Hepatic stellate cell (primary cell): ENCODE results near the gene TBRG1.
"Not testable (repeated sequence)": the region's sequence is repeated elsewhere in the genome, so short reads cannot be mapped to it uniquely, and the experiment has no call there.

Source experiments
- DNase-seq: peaks from one replicate; pipeline ENCODE4 v3.0.0; 2011; ENCODE audit warnings: low spot score

TBRG1 gene, protein sequence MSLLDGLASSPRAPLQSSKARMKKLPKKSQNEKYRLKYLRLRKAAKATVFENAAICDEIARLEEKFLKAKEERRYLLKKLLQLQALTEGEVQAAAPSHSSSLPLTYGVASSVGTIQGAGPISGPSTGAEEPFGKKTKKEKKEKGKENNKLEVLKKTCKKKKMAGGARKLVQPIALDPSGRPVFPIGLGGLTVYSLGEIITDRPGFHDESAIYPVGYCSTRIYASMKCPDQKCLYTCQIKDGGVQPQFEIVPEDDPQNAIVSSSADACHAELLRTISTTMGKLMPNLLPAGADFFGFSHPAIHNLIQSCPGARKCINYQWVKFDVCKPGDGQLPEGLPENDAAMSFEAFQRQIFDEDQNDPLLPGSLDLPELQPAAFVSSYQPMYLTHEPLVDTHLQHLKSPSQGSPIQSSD

DNA sequence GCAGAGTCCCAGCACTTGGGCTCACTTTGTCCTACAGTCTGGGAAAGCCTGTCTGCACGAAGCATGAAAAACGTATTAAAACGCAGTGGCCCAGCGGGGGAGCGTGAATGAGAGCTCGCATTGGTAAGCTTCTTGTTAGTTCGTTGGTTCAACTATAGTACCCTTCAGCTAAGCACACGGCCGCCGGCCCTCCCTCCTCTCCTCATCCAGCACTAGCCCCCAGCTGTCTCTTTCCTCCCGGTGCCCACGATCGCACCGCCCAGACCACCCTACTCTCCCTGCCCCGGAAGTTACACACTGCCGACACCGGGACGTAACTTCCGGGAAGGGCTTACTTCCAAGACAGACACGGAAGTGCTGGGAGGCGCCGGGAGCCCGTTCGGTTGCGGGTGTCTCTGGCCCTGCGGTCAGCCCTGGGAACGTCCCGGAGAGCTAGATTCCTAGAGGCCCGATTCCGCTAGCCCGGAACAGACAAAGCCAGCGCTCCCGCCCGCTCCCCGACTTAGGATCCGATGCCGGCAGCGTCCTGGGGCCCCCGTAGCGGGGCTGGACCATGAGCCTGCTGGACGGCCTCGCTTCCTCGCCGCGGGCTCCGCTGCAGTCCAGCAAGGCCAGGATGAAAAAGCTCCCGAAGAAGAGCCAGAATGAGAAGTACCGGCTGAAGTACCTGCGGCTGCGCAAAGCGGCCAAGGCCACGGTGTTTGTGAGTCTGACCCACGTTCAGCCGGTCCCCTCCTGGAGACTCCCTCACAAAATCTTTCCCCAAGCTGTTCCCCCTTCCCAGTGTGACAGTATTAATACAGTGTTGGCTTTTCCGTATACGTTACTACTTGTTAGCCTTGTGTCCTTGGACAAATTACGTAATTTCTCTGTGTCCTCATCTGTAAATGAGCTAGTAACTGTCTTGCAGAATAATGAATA is at the start of gene TBRG1:
Gene TBRG1, plus strand, starts transcription at position 334 of the 921 bp plus-strand sequence. Its CDS starts 220 bp downstream, at position 554.
- DNase-seq = peak; percentile 92

DNA sequence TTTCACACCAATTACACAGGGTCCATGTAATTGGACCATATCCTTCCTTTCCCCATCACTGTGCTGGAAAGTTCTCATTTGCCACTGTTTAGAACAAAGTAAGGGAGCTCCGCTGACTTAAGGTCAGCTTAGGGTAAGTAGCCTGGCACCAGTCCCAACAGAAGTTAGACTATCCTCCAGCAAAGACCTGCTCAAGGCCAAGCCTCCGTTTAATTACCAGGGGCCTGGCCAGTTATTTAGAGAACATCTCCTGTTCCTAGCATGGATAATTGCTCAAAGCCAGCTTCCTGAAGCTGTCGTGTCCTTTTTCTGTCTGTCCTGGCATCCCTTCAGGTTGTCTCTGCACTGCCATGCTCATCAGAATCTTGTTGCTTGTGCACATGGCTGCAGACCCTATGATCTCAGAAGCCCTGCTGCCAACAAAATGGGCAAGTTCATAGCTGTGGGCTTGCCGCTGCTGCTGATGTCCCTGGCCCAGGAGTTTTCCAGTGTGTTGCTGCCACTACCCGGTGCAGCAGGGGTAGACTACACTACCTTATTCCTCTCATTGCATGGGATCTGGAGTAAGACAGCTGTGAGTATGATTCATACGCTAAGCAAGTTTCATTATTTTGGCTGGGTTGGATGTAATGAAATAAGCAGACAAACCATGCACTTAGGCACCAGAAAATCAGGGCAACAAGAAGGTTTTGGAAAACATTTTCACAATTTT is 44.8 kb upstream of the TBRG1 start:
- no peak for DNase-seq

DNA sequence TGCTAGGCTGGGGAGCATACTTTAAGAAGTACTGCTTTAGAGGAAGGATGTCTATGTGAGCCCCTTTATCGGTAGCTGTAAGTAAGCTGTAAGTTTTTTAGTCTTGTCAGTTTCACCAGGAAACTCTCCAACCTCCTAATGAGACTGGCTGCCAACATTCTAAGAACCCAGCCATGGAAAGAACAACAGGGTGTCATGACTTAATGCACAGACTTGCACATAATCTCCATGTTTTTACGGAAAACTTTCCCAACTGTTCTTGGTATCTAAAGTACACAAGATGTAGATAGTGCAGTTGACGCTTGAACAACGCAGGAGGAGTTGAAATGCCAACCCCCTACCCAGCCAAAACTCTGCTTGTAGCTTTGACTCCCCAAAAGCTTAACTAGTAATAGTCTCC is 43.9 kb upstream of the TBRG1 start:
- DNase-seq = no peak

DNA sequence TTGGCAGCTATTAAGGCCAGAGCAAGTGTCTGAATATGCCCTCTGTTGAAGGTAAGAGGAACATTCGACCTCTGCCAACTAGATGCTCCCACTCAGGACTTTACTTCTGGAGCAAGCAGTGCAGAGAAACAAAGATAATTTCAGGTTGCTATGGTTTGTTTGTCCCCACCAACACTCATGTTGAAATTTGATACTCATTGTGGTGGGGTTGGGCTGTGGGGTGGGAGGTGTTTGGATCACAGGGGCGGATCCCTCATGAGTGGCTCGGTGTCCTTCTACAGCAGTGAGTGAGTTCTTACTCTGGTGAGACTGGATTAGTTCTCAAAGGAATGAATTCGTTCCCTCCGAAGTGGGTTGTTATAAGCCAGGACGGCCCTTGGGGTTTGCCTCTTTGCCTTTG is 40.8 kb upstream of the TBRG1 start:
- no peak for DNase-seq

DNA sequence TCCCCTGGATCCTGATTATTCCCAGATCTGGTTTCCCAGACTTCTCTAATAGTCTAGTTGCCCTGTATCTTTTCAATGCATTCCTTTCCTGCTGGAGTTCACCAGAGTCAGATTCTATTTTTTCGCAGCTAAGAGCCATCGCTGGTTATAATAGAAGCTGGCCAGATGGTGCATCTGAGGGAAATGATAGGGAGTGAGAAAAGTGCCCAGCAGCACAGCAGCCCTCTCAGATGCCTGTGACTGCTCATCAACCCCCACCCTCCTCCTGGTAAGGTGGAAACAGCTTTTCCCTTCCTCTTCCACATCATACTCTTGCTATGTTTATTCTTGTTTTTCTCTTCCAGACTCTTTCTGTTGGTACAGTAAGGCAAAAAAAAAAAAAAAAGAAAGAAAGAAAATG is 40.1 kb upstream of the TBRG1 start:
- no peak for DNase-seq

DNA sequence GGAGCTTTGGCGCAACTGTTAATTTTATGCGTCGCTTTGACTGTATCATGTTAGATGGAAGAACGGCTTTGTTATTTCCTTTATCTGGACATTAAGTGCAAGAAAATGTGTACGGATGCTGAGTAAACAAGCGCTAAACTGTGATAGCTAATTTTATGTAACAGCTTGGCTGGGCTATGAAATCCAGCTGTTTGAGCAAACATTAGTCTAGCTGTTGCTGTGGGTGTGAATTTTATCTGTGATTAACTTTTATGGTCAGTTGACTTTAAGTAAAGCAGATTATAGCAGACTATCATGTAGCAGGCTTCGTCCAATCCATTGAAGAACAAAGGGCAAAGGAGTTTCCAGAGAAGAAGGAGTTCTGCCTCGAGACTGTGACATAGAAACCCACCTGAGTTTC is 38.9 kb upstream of the TBRG1 start:
- no peak for DNase-seq

DNA sequence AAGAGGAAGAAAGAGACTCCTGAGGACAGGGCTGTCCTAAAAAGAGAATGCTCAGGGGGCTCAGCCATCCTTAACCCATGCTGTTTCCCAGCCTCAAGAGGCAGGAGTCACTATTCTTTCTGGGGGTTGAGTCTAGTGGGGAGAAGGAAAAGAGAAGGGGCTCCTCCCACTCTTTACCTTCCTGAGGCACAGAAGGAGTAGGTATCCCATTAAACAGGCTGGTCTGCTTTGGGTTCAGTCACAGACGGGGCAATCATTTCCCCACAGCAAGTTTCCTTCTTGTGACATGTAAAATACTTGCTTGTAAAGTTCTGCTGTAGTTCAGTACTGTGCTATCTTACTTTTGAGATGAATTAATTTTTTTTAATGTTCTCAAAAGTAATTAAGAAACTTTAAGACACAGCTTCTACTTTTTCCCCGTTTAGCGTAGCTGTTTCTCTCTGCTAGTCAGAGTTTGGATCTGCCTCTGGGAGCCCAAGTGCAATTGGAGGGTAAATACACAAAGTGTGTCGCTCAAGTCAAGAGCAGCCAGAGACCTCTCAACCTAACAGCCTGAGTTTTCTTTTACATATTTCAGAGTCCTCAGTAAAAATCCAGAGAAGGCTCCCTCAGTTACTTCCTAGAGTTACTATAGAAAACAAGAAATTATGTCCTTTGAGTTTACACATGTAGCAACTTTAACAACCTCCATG is 37.8 kb upstream of the TBRG1 start:
- no peak for DNase-seq

DNA sequence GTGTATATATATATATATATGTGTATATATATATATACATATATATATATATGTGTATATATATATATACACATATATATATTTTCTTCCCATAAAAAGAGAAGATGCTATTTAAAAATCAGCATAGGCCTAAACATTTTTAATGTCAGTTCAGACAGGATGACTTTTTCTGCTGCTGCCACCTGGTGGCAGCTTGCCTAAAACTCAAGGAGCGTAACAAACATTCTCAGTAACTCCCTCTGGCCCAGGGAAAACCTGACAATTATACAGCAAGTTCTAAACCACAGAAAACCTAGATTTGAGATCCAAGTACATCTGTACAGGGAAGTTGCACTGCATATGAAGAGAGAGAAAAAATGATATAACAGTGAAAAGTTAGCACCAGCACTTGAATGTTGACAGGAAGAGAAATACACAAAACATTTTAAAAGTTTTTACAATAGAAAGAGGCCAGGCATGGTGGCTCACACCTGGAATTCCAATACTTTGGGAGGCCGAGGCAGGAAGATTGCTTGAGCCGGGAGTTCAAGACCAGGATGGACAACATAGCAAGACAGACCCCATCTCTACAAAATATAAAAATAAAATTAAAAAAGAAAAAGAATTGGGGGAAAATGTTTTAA is 36.3 kb upstream of the TBRG1 start:
- DNase-seq = peak; percentile 5

DNA sequence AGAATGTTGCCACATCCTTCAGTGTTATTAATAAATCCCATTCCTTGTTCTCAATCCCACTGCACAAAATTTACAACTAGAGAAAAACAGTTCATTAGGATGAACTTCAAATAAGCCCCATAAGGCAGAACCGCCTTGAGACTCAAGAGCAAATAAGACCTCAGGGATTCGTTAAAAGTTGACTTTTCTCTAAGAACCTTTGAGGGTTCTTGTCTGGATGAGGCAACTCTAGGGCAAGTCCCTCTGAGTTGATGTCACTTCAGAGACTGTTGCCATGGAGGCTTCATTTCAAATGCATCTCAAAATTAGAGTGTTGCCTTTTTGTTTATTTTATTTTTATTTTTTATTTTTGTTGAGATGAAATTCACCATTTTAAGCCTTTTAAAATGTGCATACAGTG is 31.2 kb upstream of the TBRG1 start:
- DNase-seq = no peak

DNA sequence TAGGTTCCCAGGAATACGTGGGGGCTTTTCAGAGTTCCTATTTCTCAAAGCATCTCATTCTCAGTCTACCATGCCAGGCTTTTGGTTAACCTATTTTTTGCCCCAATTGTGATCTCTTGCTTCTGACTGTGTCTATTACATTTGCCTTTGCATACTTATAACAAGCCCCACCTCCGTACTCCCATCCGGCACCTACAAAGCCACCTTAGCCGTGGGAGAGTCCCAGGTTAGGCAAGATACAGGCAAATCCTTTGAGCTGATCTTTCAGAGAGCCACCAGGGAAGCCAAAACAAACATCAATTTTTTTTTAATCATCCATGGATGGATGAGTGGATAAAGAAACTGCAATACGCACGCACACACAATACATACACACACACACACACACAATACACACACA is 30.0 kb upstream of the TBRG1 start:
- DNase-seq = no peak

DNA sequence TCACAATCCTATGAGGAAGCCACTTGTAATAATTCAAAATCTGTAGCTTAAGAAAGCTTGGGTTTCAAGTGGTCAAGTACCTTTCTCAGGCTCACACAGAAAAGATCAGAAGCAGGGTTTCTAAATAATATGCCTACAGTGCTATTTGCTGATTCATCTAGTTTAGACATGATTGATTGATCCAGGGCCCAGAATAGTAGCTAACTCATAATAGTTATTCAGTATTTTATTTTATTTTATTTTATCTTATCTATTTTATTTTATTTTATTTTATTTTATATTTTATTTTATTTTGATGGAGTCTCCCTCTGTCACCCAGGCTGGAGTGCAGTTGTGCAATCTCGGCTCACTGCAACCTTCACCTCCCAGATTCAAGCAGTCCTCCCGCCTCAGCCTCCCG is 27.4 kb upstream of the TBRG1 start:
- no peak for DNase-seq

DNA sequence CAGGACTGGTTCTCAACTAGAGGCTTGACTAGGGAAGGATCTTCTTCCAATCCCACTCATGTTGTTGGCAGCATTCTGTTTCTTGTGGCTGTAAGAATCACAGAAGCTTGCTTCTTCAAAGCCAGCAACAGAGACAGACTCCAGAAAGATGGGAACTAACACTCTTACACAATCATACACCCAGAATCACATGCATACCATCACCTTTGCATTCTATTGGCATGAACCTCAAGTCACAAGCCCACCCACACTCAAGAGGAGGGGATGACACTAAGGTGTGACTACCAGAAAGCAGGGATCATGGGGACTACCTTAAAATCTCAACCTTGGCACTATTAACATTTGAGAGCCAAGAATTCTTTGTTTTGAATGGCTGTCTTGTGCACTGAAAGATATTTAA is 25.0 kb upstream of the TBRG1 start:
- DNase-seq = no peak

DNA sequence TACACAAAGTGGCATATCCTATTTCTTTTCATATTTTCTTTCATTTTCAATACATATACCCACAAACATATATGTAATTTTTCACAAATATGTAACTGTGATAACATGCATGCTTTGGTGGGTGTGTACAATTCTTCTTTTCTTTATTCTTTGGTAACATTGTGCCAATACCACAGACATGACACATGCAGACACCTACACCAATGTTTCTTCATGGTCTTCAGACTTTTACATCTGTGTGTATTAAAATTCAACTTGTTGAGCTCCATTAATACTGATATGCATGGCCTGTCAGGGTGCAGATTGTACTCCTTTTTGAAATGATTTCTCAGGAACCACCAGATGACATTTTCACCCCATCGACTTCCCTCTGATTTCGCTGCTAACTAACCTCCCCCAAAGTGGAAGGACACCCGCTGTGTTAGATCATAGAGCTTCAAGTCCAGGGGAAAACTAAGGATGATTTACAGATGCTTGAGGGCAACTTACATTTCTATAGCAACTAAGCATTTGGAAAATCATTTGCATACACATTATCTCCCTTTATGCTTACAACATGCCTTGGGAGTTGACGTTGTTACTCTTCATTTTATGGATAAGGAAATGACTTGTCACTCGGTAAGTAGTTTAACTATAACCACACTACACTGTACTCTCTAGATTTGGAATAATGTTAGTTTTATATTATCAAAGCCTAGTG is 21.9 kb upstream of the TBRG1 start:
- DNase-seq = no peak

DNA sequence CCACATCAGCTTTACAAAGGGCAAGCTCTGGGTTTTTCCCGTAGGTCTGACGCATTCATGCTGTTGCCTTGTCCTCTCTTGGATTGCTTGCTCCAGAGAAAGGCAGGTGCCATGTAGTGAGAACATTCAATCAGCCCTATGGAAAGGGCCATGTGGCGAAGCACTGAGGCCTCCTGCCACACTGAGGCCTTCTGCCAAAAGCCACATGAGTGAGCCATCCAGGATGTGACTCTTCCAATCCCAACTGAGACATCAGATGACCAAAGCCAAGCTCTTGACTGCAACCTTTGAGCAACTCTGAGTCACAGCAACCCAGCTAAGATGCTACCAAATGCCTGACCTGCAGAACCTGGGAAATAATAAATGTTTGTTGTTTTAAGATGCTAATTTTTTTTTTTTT is 20.5 kb upstream of the TBRG1 start:
- DNase-seq = no peak

DNA sequence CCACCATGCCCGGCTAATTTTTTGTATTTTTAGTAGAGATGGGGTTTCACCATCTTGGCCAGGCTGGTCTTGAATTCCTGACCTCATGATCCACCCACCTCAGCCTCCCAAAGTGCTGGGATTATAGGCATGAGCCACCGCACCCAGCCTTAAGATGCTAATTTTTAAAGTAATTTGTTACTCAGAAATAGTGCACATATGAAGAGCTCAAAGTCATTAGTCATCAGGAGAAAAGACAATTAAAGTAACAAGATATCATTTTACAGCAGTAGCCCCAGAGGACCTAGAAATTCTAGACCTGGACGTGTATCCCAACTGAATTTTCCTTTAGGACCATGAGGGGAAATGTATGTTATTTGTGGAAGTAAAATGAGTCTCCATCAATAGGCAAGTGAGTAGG is 19.9 kb upstream of the TBRG1 start:
- not testable (repeated sequence) for DNase-seq

DNA sequence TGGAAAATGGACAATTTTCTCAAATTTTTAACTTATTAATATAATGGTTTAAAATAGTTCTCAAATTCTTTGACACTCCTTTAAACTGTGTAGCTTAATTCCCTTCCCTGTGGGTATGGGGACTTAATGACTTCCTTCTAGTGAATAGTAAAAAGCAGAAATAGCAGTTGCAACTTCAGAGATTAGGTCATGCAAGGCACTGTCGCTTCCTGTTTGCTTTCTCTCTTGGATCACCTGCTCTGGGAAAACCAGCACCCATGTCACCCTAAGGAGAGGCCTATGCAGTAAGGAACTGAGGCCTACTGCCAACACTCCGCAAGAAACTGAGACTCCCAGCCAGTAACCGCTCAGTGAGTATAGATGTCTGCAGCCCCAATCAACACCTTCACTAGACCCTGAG is 16.9 kb upstream of the TBRG1 start:
- no peak for DNase-seq

DNA sequence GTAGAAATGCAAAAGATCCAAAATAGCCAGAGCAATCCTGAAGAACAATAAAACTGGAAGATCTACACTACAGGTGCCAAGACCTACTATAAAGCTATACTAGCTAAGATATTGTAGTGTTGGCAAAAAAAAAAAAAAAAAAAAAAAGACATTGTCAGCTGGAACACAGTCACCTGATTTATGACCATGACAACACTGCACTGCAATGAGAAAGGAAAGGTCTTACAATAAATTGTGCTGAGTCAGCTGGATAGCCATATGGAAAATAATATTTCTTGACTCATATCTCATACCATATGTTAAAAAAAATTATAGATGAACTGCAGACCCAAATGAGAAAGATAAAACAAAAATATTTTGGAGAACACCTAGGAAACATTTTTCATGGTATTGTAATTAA is 14.5 kb upstream of the TBRG1 start:
- no peak for DNase-seq

DNA sequence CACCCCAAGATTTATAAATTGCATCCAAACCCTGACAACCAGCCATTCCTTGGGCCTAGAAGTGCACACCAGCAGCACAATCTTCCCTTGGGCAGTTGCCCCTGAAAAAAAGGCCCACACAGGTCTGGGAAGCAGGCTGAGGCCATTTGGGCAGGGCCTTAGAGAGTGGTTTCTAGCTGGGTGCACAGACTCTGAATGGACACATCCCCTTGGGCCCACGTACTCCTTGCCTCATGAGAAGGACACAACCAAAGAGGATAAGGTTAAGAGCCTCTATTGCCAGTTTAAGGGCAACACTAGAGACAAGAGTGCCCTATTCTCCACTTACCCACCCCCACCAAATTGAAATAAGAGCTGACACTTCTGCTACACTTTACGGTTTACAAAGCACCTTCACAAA is 12.4 kb upstream of the TBRG1 start:
- DNase-seq = no peak

DNA sequence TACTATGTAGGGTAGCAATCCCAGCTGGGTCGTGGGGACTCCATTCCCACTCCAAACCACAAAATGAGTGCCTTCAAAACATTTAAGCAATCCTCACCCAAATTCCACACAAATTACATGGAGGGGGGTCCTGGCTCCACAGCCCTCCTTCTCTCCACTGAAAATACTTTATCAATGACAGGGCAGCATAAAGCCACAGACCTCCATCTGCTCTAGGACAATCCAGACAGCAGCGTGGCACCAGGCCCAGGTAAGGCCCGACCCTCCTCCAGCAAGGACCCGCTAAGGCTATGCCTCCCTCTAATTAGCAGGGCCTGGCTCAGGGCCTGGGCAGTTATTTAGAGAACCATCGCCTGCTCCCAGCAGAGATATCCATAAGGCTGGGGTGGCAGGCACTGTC is 11.6 kb upstream of the TBRG1 start, which contains the start of gene PANX3:
Gene PANX3, plus strand, starts transcription at position 365 of the 400 bp plus-strand sequence. CDS start 129 bp downstream, outside the sequence.
- no peak for DNase-seq

DNA sequence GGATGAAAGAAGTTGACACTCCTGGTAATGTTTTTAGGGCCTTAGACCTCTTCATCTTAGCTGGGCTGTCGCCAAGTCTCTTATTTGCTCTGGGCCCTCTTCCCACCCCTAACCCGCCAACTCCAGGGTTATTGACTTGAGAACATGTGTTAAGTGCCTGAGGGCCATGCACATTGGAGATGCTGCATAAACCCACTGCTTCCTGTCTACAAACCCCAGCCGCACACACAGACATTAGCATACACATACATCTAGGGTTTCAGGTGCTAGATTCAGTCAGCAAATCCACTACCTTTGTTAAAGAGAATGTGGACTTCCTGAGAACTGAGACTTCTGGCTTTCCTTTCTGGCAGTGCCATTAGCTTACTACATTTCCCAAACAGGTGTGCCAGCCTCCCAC is 10.6 kb upstream of the TBRG1 start:
- no peak for DNase-seq
